Ovary (tissue), 9 donors: ENCODE results near the gene APOBEC3H. TPM values are rescaled to one million over a fixed set of nuclear protein-coding genes. Genes with fewer than 3 reads are reported as not detected.

Source experiments
- DNase-seq, 5 donors: peaks; one replicate each; pipeline ENCODE4 v3.0.0-alpha.2; 2019 to 2020
- H3K27ac ChIP-seq, 2 donors: fragments of 200-600 bp; one replicate each; pipeline versions ENCODE4 v1.5.1 to v1.8.0; 2019 to 2022
- H3K27me3 ChIP-seq: fragments of 200-600 bp; one replicate; pipeline ENCODE4 v1.8.0; 2022
- H3K36me3 ChIP-seq: fragments of 200-600 bp; sonication (generic); one replicate; pipeline ENCODE4 v1.5.1; 2019
- H3K4me1 ChIP-seq: one replicate; pipeline ENCODE4 v1.8.1; 2013; ENCODE audit warnings: mild to moderate bottlenecking, moderate library complexity; ENCODE audit not compliant: insufficient read depth
- H3K4me3 ChIP-seq: fragments of 200-600 bp; sonication (generic); one replicate; pipeline ENCODE4 v1.5.1; 2017
- H3K9me3 ChIP-seq, 2 donors: fragments of 200-600 bp in 1 of 2; sonication (generic) in 1 of 2; one replicate each; pipeline versions ENCODE4 v1.5.1 to v1.8.1; 2013 to 2019; ENCODE audit warnings: mild to moderate bottlenecking in 1 of 2, moderate library complexity in 1 of 2
- CTCF ChIP-seq, 3 donors: fragments of 450-650 bp in 2 of 3; fragments of 200-600 bp in 1 of 3; IDR thresholded peaks; one replicate each; pipeline versions ENCODE4 v1.5.1 to v1.8.0; 2016 to 2022; ENCODE audit warnings: antibody characterized with exemption in 3 of 3, mild to moderate bottlenecking in 1 of 3
- EP300 ChIP-seq: sonication (generic); formaldehyde crosslinking; IDR thresholded peaks from one replicate; pipeline ENCODE4 v1.6.1; 2017; ENCODE audit warnings: antibody characterized with exemption
- POLR2A ChIP-seq: fragments of 450-650 bp; IDR thresholded peaks from one replicate; pipeline ENCODE4 v1.6.1; 2017; ENCODE audit warnings: antibody characterized with exemption, mild to moderate bottlenecking, moderate library complexity
- WGBS, 3 donors: extraction: QIAGEN DNeasy Blood & Tissue Kit in 1 of 3; methylation state at CpG; one replicate each; pipeline versions ENCODE4 v1.1.5 to v1.1.7; 2013 to 2017; 5-methylcytosine and 5-hydroxymethylcytosine counted together
- intact Hi-C, 4 donors: fragments of 100-400 bp; cut with DNase I; formaldehyde crosslinking; loops; one replicate each; pipeline versions ENCODE4 v1.11.0 to v1.15.1; 2022 to 2023
- polyA plus RNA-seq, 2 donors: library from polyadenylated mRNA; stranded (reverse); fragments of 200-250 nt in 1 of 2; fragments of 350-450 nt in 1 of 2; fragmentation: Illumina TruSeq in 1 of 2; extraction: RNeasy Lipid Tissue Mini Kit (QIAGEN cat#74804) in 1 of 2; gene quantifications; one replicate each; pipeline ENCODE4 v1.2.3, GENCODE V29; 2013 to 2014
- total RNA-seq, 7 donors: library from RNA; depleted of rRNA in 2 of 7; stranded (reverse); fragments of >200 nt in 2 of 7; fragmentation: NEBNext Ultra II Directional in 3 of 7; extraction: Animal tissue kit (Norgen Biotek cat#: 25700) in 3 of 7; gene quantifications; one replicate each; pipeline versions ENCODE4 v1.1.0 to v1.2.4, GENCODE V29; 2016 to 2023
- donor health status: DM: no; HTN: no; CAD: no; lungs with moderate emphysema.
- donor health status: DM: no; HTN: no; CAD: no.
- donor health status: Bipolar disorder and iron deficiency.
- donor health status: DM: yes; HTN: yes; CAD: no.
- donor health status: DM: no; HTN: no; CAD: no.
- donor health status: DM: yes; HTN: yes; CAD: no.

APOBEC3H gene
- total and polyA plus RNA-seq, 9 donors: 0.23 to 0.97 (median 0.31) TPM; not detected in 6

DNA sequence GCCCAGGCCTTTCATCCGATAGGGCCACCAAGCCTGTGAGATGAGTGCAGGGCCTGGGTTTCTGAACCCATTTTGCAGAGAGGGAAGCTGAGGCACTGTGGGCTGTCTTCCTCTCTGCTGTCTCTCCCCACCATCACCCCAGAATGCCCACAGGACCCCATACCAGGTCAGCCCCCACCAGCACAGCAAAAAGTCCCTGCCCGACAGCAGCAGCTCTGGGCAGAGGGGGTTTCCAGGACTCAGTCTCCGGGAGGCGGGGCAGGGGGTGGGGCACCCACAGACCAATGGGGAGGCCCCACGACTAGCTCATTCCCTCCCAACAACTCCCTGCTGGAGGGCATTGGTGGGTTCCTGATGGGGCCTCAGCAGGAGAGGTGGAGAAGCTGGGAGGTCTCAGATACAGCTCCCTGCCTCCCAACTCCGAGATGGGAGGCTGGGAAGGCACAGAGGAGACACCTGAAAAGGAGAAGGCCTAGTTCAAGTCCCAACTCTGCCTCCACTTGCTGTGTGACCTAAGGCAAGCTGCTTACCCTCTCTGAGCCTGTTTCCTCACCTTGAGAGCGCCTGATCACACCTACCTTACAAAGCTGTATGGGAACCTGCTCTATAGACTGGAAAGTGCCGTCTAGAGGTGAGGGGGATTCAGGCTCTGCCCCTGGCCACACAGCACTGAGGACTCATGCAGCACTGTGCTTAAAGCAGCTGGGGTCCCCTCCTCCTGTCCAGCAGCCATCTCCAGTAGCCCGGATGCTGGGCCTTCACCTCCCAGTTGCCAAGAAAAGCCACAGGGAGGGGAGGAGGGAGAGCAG is 51.9 kb downstream of the APOBEC3H start:
- H3K9me3 ChIP-seq: no peaks in the 10 kb centered on the region
- H3K4me1 ChIP-seq: peaks cover 26% of the 10 kb centered on the region
- WGBS, 3 donors: 41 to 54% (median 52%) methylated on average over 9 of the region's 9 CpGs
- intact Hi-C loops: no loop called here
- H3K36me3 ChIP-seq: no peaks in the 10 kb centered on the region
- TF ChIP-seq POLR2A (peak; percentile 26), EP300 (no peak), CTCF (IDR thresholded peaks at IDR 0.05) (no peak)
- H3K4me3 ChIP-seq: peak overlapping the region; percentile 6
- peak; percentile 83 to 88 (median 85) for DNase-seq
- no peaks in the 10 kb centered on the region for H3K27me3 ChIP-seq
- H3K27ac ChIP-seq: peak overlapping the region; percentile 93 to 97

DNA sequence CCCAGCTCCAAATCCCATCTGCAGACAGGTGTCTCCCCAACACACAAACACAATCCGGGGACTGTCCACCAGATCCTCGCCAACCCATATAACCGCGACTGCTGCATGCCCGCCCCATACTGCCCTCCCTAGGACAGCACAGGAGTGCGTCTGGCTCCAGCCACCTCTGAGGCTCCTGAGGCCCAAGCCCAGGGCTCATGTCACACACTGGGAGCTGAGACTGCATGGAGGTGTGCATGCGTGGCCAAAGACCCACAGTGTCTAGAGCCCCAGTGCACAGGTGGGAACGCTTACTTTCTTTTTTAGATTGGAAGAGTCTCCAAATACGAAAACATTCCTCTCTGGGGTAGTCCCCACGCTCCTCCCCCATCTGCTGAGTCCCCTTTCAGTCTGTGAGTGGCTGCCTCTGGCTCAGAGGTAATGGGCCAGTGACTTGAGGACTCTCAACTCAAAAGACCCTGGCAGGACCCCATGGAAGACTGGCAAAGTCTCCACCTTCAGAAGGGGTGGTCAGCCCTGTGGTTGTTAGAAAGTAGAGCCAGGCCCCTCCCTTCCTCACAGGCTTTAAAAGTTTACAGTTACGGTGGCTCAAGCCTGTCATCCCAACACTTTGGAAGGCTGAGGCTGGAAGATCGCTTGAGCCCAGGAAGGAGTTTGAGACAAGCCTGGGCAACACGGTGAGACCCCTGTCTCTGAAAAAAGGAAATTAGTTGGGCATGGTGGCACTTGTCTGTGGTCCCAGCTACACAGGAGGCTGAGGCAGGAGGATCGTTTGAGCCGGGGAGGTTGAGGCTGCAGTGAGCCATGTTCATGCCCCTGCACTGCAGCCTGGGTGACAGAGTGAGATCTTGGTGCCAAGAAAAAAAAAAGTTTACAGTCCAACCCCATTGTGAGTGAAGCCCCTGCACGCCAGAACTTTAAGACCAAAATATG is 53.1 kb downstream of the APOBEC3H start:
- Histone ChIP-seq H3K9me3 (no peaks in the 10 kb centered on the region), H3K36me3 (no peaks in the 10 kb centered on the region), H3K4me1 (peaks cover 23% of the 10 kb centered on the region), H3K27me3 (no peaks in the 10 kb centered on the region), H3K27ac (peak overlapping the region; percentile 93 to 97), H3K4me3 (peak overlapping the region; percentile 97)
- TF ChIP-seq EP300: no peak
- intact Hi-C loops: loop anchor here in 2 of 4 donors (5.0 to 10.0 kb wide), 2 partner anchors 167 to 375 kb away; partner anchors contain the start of genes ATF4 (in 1 of the 2) and RPL3 (in 1 of the 2)
- peak in 3 of 5 donors; percentile 14 to 49 (median 44) for DNase-seq
- WGBS, 3 donors: 67 to 70% (median 68%) methylated on average over 16 of the region's 16 CpGs

GRCh38 chr22:39150848-39151215 is 53.8 kb downstream of the APOBEC3H start:
- 30 to 36% (median 33%) methylated on average over 6 of the region's 6 CpGs for WGBS, 3 donors
- DNase-seq: peak in 1 of 5 donors; percentile 27
- Histone ChIP-seq H3K27me3 (no peaks in the 10 kb centered on the region), H3K27ac (peak overlapping the region; percentile 94 to 97), H3K4me3 (peak overlapping the region; percentile 97), H3K36me3 (no peaks in the 10 kb centered on the region), H3K9me3 (no peaks in the 10 kb centered on the region), H3K4me1 (peaks cover 23% of the 10 kb centered on the region)
- TF ChIP-seq CTCF (IDR thresholded peaks at IDR 0.05) (no peak), POLR2A (no peak), EP300 (no peak)
- intact Hi-C loops: loop anchor here in 2 of 4 donors (5.0 to 10.0 kb wide), 2 partner anchors 166 to 374 kb away; partner anchors contain the start of genes ATF4 (in 1 of the 2) and RPL3 (in 1 of the 2)

DNA sequence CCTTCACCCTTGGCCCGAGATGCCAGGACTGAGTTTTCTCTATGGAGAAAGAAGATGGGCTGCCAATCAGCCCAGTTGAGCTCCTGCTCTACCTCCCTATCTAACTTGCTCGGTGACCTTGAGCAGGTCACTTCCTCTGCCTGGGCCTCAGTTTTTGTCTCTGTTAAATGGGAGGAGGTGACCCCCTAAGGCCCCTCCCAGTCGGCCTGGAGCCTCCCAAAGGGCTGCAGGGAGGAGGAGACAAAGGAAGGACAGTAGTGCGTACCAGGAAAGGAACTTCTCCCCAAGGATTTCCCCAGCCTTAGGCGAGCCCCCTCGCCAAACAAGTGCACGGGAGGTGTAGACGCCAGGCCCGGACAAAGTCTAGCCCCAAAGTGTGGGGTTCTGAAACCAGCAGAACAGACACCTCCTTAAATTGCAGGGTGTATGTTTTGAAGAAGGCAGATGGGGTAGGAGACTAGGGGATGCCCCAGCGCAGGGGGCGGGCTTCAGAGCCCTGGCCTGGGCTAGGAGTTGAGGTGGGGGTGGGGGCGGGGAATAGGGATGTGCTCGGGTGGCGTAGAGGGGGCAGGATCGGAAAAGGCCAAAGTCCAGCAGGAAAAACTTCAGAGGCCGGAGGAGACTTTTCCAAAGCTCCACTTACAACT is 54.4 kb downstream of the APOBEC3H start:
- peaks cover 21% of the 10 kb centered on the region for H3K4me1 ChIP-seq
- H3K36me3 ChIP-seq: no peaks in the 10 kb centered on the region
- no peaks in the 10 kb centered on the region for H3K9me3 ChIP-seq
- peak overlapping the region; percentile 94 to 97 for H3K27ac ChIP-seq
- 28 to 47% (median 29%) methylated on average over 15 to 16 of the region's 16 CpGs for WGBS, 3 donors
- H3K27me3 ChIP-seq: no peaks in the 10 kb centered on the region
- TF ChIP-seq CTCF (IDR thresholded peaks at IDR 0.05) (no peak), POLR2A (no peak), EP300 (no peak)
- DNase-seq: peak in 3 of 5 donors; percentile 45 to 56 (median 48)
- peak overlapping the region; percentile 97 for H3K4me3 ChIP-seq
- intact Hi-C loops: loop anchor here in 2 of 4 donors (5.0 to 10.0 kb wide), 2 partner anchors 166 to 373 kb away; partner anchors contain the start of genes ATF4 (in 1 of the 2) and RPL3 (in 1 of the 2)
